ENCODE results near the gene TBC1D23.

TBC1D23 gene

DNA sequence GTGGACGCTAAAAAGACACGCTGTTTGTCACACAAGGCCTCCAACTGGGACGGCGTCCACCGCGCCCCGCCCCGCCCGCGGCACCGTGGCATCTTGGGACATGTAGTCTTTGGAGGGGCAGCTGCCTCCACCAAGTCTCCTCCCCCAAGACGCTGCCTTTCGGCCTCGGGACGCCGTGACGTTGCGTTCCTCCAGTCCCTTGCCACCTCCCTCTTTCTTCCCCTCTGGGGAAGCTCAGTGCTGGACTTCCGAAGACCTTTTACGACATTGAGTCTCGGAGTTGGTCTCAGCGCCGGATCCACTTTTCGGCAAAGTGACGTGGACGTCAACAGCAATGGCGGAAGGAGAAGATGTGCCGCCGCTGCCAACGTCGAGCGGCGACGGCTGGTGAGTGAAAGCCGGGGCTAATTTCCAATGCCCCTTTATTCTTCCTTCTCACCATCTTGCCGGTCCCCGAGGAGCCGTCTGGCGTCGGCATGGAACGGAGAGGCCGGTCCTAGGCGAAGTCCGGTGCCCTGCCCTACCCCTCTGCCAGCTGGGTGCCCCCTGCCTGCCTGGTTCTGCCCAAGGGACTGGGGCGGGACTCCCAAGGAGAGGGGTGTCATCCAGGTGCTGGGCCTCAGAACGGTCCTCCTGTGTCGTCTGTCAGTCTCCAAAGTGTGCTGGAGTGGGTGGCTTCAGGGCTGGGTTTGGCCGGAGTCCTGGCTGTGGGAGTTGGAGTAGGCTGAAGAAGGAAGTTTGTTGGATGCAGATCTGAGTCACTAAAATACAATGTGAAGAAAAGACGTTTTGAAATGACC lies at the start of gene TBC1D23:
Gene TBC1D23, plus strand, starts transcription at position 308 of the 800 bp plus-strand sequence. Its CDS starts 27 bp downstream, at position 335.
- H3K9me3 ChIP-seq (ENCODE audit: low read depth, low read length), result no peaks in the 10 kb centered on the region
- TF ChIP-seq EZH2 (IDR thresholded peaks at IDR 0.05), result no peak
- no peak for TF ChIP-seq FOXP2 (optimal IDR thresholded peaks at IDR 0.05; ENCODE audit: control extremely low read depth, extremely low read length, insufficient read depth)
- TF ChIP-seq POLR2AphosphoS5 (IDR thresholded peaks at IDR 0.05; ENCODE audit: borderline replicate concordance, low read depth, low read length), result peak; percentile 86
- H3K4me3 ChIP-seq, result peak within 1 kb of the TSS; percentile 90
- H3K9ac ChIP-seq (ENCODE audit: insufficient read length), result peak within 1 kb of the TSS; percentile 82
- peak within 1 kb of the TSS; percentile 61; the same call in 1 of the 2 replicates for H3K27ac ChIP-seq
- no peaks in the 10 kb centered on the region for H3K36me3 ChIP-seq (ENCODE audit: insufficient read depth, low read length)
- peak; percentile 94 for DNase-seq (ENCODE audit: low read depth, low spot score)

DNA sequence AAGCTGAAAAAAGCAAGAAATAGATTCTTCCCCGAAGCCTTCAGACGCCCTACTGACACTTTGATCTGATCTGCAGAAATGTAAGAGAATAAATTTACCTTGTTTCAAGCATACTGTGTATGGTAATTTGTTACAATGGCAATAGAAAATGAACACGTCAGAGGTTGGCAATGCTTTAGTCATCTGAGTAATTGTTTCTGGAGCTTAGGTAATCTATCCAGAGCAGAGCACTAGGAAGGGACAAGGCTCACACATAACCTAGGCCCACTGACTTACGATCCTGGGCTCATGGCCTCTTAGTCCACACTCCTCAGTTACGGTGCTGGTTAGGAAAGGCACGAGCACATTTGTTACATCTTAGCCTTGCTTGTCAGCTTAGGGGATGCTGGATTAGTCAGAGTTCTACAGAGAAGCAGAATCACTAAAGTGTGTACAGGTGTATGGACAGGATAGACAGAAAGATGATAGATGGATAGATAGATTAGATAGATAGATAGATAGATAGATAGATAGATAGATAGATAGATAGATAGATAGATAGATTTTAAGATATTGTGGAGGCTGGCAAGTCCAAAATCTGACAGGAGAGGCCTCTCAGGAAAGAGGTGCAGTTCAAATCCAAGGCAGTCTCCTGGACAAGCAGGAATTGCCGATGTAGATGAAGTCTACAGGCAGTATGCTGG lies 46.8 kb upstream of the TBC1D23 start:
- H3K9me3 ChIP-seq (ENCODE audit: low read depth, low read length), result no peaks in the 10 kb centered on the region
- no peaks in the 10 kb centered on the region for H3K36me3 ChIP-seq (ENCODE audit: insufficient read depth, low read length)
- TF ChIP-seq POLR2AphosphoS5 (IDR thresholded peaks at IDR 0.05; ENCODE audit: borderline replicate concordance, low read depth, low read length), result no peak
- TF ChIP-seq FOXP2 (optimal IDR thresholded peaks at IDR 0.05; ENCODE audit: control extremely low read depth, extremely low read length, insufficient read depth), result no peak
- no peak for TF ChIP-seq EZH2 (IDR thresholded peaks at IDR 0.05)
- no peak overlapping the region for H3K27ac ChIP-seq
- H3K9ac ChIP-seq (ENCODE audit: insufficient read length), result no peak overlapping the region
- no peak for DNase-seq (ENCODE audit: low read depth, low spot score)
- no peak overlapping the region for H3K4me3 ChIP-seq

GRCh38 chr3:100214574-100214964 lies 46.2 kb upstream of the TBC1D23 start:
- DNase-seq (ENCODE audit: low read depth, low spot score), result no peak
- TF ChIP-seq FOXP2 (optimal IDR thresholded peaks at IDR 0.05; ENCODE audit: control extremely low read depth, extremely low read length, insufficient read depth), result no peak
- no peak for TF ChIP-seq EZH2 (IDR thresholded peaks at IDR 0.05)
- no peak for TF ChIP-seq POLR2AphosphoS5 (IDR thresholded peaks at IDR 0.05; ENCODE audit: borderline replicate concordance, low read depth, low read length)
- Histone ChIP-seq H3K4me3 (no peak overlapping the region), H3K9me3 (ENCODE audit: low read depth, low read length) (no peaks in the 10 kb centered on the region), H3K36me3 (ENCODE audit: insufficient read depth, low read length) (no peaks in the 10 kb centered on the region), H3K27ac (no peak overlapping the region), H3K9ac (ENCODE audit: insufficient read length) (no peak overlapping the region)

DNA sequence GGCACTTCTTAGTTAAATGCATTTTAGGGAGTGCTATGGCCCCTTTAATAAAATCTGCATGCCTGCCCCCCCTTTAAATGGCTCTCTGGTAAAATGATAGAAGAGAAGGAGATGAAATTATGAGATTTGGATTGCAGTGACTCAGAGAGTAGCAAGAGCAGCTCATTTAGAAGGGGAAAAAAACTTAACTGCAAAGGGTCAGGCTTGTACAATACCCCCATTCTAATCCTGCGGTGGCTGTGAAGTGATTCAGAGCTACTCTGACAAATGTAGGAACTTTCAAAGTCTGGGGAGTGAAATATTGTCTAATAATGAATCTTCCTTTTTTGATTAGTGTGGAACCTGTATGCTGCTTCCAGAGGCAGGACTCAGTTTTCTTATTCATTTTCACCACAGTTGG lies 44.1 kb upstream of the TBC1D23 start:
- DNase-seq (ENCODE audit: low read depth, low spot score), result no peak
- Histone ChIP-seq H3K36me3 (ENCODE audit: insufficient read depth, low read length) (no peaks in the 10 kb centered on the region), H3K9me3 (ENCODE audit: low read depth, low read length) (peaks cover 6% of the 10 kb centered on the region; the same call in 1 of the 2 replicates), H3K27ac (no peak overlapping the region), H3K4me3 (no peak overlapping the region), H3K9ac (ENCODE audit: insufficient read length) (no peak overlapping the region)
- TF ChIP-seq POLR2AphosphoS5 (IDR thresholded peaks at IDR 0.05; ENCODE audit: borderline replicate concordance, low read depth, low read length) (no peak), FOXP2 (optimal IDR thresholded peaks at IDR 0.05; ENCODE audit: control extremely low read depth, extremely low read length, insufficient read depth) (no peak), EZH2 (IDR thresholded peaks at IDR 0.05) (no peak)

- no peak overlapping the region for H3K4me3 ChIP-seq
- H3K27ac ChIP-seq, result no peak overlapping the region
- peaks cover 6% of the 10 kb centered on the region; the same call in 1 of the 2 replicates for H3K9me3 ChIP-seq (ENCODE audit: low read depth, low read length)
- no peaks in the 10 kb centered on the region for H3K36me3 ChIP-seq (ENCODE audit: insufficient read depth, low read length)
- TF ChIP-seq FOXP2 (optimal IDR thresholded peaks at IDR 0.05; ENCODE audit: control extremely low read depth, extremely low read length, insufficient read depth) (no peak), EZH2 (IDR thresholded peaks at IDR 0.05) (no peak), POLR2AphosphoS5 (IDR thresholded peaks at IDR 0.05; ENCODE audit: borderline replicate concordance, low read depth, low read length) (no peak)
- DNase-seq (ENCODE audit: low read depth, low spot score), result no peak
- no peak overlapping the region for H3K9ac ChIP-seq (ENCODE audit: insufficient read length)
Measured at GRCh38 chr3:100221159-100221558, 39.6 kb upstream of the TBC1D23 start.

GRCh38 chr3:100225193-100225592 lies 35.6 kb upstream of the TBC1D23 start:
- no peak overlapping the region for H3K9ac ChIP-seq (ENCODE audit: insufficient read length)
- H3K27ac ChIP-seq, result no peak overlapping the region
- H3K9me3 ChIP-seq (ENCODE audit: low read depth, low read length), result peaks cover 6% of the 10 kb centered on the region; the same call in 1 of the 2 replicates
- TF ChIP-seq FOXP2 (optimal IDR thresholded peaks at IDR 0.05; ENCODE audit: control extremely low read depth, extremely low read length, insufficient read depth) (no peak), EZH2 (IDR thresholded peaks at IDR 0.05) (no peak), POLR2AphosphoS5 (IDR thresholded peaks at IDR 0.05; ENCODE audit: borderline replicate concordance, low read depth, low read length) (no peak)
- no peaks in the 10 kb centered on the region for H3K36me3 ChIP-seq (ENCODE audit: insufficient read depth, low read length)
- no peak overlapping the region for H3K4me3 ChIP-seq
- no peak for DNase-seq (ENCODE audit: low read depth, low spot score)

- Histone ChIP-seq H3K4me3 (no peak overlapping the region), H3K36me3 (ENCODE audit: insufficient read depth, low read length) (no peaks in the 10 kb centered on the region), H3K27ac (no peak overlapping the region), H3K9ac (ENCODE audit: insufficient read length) (no peak overlapping the region), H3K9me3 (ENCODE audit: low read depth, low read length) (peaks cover 4% of the 10 kb centered on the region; the same call in 1 of the 2 replicates)
- TF ChIP-seq EZH2 (IDR thresholded peaks at IDR 0.05) (no peak), POLR2AphosphoS5 (IDR thresholded peaks at IDR 0.05; ENCODE audit: borderline replicate concordance, low read depth, low read length) (no peak), FOXP2 (optimal IDR thresholded peaks at IDR 0.05; ENCODE audit: control extremely low read depth, extremely low read length, insufficient read depth) (no peak)
- DNase-seq (ENCODE audit: low read depth, low spot score), result no peak
Measured at GRCh38 chr3:100225883-100226282, 34.9 kb upstream of the TBC1D23 start.

GRCh38 chr3:100226712-100227429 lies 33.9 kb upstream of the TBC1D23 start:
- no peaks in the 10 kb centered on the region for H3K9me3 ChIP-seq (ENCODE audit: low read depth, low read length)
- H3K9ac ChIP-seq (ENCODE audit: insufficient read length), result no peak overlapping the region
- no peak for DNase-seq (ENCODE audit: low read depth, low spot score)
- TF ChIP-seq EZH2 (IDR thresholded peaks at IDR 0.05), result no peak
- no peak for TF ChIP-seq POLR2AphosphoS5 (IDR thresholded peaks at IDR 0.05; ENCODE audit: borderline replicate concordance, low read depth, low read length)
- no peak overlapping the region for H3K27ac ChIP-seq
- no peak overlapping the region for H3K4me3 ChIP-seq
- H3K36me3 ChIP-seq (ENCODE audit: insufficient read depth, low read length), result no peaks in the 10 kb centered on the region
